Body of pancreas (tissue), 4 donors: ENCODE data around the gene STXBP3.

Experiments
- CTCF ChIP-seq, 7 experiments: fragments of 450-650 bp in 4 of 7; fragments of 200-600 bp in 3 of 7; sonication (generic) in 3 of 7; IDR thresholded peaks; one replicate each; pipeline ENCODE4 v1.5.1; 2016 to 2019; ENCODE audit warnings: antibody characterized with exemption in 7 of 7
- POLR2A ChIP-seq, 3 donors: fragments of 450-650 bp; IDR thresholded peaks; one replicate each; pipeline ENCODE4 v1.6.1; 2016; ENCODE audit warnings: antibody characterized with exemption in 3 of 3, mild to moderate bottlenecking in 2 of 3

- TF ChIP-seq POLR2A (IDR thresholded peaks at IDR 0.05) (no peak), CTCF (IDR thresholded peaks at IDR 0.05) (no peak)
Observed at GRCh38 chr1:108852221-108852975, 105.9 kb downstream of the STXBP3 start.
